GM18511 (cell line): Measurements from ENCODE around the gene KIRREL1.
A peak's percentile ranks its signal among the peaks of the same experiment; 100 is the strongest.

ENCODE experiments used
- ATAC-seq: cut with Tn5 transposase; IDR thresholded peaks from one replicate; pipeline ENCODE4 v1.9.1; 2021; ENCODE audit warnings: mild to moderate bottlenecking, moderate library complexity; ENCODE audit not compliant: unreplicated experiment

KIRREL1 gene

GRCh38 chr1:158067662-158068061 lies 74.2 kb downstream of the KIRREL1 start:
- ATAC-seq: no peak

DNA sequence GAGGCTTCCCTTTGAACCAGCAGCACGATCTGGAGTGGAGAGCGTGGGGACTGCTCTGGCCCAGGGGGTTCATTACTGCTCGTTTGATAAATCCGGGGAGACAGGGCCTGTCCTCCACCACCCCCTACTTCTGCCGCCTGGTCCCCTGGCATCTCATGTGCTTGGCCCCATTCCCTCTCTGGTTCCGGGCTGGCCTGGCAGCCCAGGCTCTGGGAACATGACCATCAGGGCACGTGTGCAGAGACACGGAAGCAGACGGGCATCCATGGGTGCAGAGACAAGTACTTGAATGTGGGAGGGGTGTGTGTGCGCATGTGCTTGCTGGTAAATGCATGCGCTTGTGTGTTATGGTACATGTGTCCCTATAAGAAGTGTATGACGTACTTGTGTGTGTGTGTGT lies 75.5 kb downstream of the KIRREL1 start:
- ATAC-seq: no peak

DNA sequence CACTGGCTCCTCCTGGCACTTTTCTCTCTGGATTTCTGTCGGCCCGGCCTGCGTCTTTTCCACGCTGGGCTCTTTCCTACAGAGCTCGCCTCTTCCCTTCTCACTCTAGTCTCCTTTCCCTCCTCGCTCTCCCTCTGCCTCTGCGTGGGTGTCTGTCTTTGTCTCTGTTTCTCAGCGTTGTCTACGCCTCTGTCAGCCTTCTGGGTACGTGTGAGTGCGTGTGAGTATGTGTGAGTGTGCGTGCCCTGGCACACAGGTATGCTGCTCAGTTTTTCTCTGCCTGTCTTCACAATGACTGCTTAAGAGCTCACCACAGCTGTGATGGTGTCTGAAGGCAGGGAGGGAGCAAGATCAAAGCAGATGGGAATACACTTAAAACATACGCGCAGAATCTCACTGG lies 77.7 kb downstream of the KIRREL1 start:
- no peak for ATAC-seq

DNA sequence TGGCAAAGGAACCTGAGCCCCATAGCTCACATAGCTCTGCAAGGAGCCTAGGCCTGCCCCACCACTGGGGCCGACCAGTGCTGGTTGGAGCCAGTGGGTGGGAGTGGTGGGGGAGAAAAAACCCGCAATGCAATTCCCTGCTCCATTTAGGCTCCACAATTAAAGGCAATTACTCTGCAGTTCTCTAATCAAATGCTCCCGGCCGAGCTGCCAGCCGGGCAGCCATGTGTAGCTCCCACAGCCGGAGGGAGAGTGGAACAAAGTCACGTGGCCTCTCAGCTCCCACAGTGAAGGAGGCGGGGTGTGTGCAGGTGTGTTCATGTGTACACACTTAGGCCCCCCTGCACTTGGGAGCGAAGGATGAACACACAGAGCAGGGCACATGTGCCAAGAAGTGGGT lies 81.6 kb downstream of the KIRREL1 start:
- no peak for ATAC-seq

- ATAC-seq: no peak
Observed at GRCh38 chr1:158076441-158076840, 83.0 kb downstream of the KIRREL1 start.

- ATAC-seq: no peak
Observed at GRCh38 chr1:158077411-158078256, 84.2 kb downstream of the KIRREL1 start.

DNA sequence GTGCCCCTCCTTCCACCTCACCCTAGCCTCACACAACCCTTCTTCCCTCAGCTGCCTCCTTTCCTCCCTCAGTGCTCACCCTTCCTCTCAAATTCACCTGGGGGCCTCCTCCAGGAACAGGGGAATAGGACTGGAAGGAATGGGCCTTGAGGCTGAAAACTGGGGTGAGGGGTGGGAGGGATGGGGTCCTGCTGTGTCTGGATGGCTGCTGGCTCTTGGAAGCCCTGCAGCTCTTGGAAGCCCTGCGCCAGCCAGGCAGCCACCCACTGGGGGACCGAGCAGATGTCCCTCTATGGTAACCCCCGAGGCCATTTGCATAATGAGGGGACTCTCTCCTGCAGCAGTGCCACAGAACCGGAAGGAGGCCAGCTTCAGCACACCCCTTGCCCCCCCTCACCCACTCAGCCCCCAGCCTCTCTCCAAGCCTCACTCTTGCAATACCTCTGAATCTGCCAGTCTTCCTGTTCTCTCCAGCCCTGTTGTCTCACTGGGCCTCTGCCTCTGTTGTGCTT lies 85.2 kb downstream of the KIRREL1 start:
- ATAC-seq: no peak

GRCh38 chr1:158080066-158080465 lies 86.6 kb downstream of the KIRREL1 start:
- no peak for ATAC-seq

DNA sequence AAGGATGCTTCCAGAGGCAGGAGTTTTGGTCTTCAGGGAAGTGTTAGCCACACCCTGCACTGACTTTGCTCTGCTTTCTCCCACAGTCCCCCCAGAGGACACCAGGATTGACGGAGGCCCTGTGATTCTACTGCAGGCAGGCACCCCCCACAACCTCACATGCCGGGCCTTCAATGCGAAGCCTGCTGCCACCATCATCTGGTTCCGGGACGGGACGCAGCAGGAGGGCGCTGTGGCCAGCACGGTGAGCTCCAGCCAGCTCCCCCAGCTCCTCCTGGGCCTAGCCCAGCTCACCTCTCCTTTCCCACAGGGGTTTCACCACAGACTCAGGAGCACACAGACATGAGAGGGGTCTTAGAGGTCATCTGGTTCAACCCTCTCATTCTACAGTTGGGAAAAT lies 90.9 kb downstream of the KIRREL1 start:
- no peak for ATAC-seq

- ATAC-seq: no peak
Observed at GRCh38 chr1:158084747-158085146, 91.3 kb downstream of the KIRREL1 start.

GRCh38 chr1:158087320-158087927 lies 94.0 kb downstream of the KIRREL1 start:
- ATAC-seq: peak; percentile 54

GRCh38 chr1:158089476-158089875 lies 96.0 kb downstream of the KIRREL1 start:
- ATAC-seq: no peak

GRCh38 chr1:158089925-158090637 lies 96.6 kb downstream of the KIRREL1 start:
- ATAC-seq: no peak

- no peak for ATAC-seq
Observed at GRCh38 chr1:158093376-158093775, 99.9 kb downstream of the KIRREL1 start.

- no peak for ATAC-seq
Observed at GRCh38 chr1:158094571-158094970, 101.1 kb downstream of the KIRREL1 start.

DNA sequence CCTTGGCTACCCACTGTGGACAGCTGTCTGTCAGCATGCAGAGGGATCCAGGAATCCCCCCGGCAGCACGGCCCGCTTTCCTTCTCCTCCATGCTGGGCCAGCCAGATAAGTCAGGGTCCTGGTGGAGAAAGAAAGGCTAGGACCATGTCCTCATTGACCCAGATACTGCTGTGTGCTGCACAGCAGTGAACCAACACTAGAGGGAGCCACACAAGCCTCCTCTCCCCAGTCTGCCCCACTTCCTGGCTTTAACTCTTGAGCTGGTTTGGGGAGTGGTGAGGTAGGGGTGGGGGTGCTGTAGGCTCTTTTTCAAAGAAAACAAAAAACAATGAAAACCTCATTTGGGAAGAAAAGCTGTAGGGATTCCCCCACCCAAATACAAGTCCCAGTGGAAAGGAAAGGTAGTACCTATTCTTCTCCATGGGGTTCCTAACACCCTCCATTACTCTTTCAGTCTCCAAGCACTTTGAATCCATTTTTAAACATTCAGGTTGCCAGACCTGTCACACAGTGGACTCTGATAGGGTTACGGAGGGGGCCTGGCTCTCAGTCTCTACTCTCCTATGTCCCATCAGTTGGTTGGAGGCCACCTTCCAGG lies 102.4 kb downstream of the KIRREL1 start:
- ATAC-seq: no peak

DNA sequence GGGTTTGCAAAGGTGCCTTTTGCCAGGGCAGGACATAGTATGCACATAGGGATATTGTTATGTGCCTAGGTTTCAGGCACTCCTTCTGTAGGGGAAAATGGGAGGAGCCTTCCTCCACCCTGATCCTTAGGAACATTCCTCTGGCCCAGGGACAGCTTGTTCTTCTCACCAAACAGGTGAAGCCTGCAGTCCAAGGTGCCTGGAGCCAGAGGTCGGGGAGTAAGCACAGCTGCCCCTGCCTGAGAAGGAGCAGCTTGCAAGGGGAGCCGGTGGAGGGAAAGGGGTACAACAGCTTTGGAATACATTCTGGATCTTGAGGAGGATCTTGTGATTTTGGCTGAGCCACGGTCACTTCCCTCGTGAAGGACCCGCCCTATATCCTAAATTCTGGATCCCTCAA lies 104.8 kb downstream of the KIRREL1 start:
- no peak for ATAC-seq

- no peak for ATAC-seq
Observed at GRCh38 chr1:158099185-158099584, 105.7 kb downstream of the KIRREL1 start.

- ATAC-seq: no peak
Observed at GRCh38 chr1:158100498-158100897, 107.1 kb downstream of the KIRREL1 start.

DNA sequence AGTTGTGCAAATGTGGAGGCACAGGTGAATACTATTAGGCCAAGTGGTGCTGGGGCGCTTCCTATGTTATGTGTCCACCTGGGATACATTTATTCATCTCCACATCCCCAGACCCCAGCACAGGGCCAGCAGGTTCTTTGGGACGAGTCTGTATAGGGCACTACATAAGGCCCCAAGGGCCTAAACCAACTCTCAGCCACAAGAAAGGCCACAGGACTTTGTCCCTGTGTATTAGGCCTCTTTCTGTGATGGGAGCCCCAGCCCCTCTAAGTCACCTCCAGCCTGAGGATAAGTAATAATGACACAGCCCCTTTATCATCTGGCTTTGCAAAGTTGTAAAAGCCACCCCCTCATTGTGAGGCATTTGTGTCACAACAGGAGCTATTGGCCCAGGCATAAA lies 108.0 kb downstream of the KIRREL1 start:
- no peak for ATAC-seq

DNA sequence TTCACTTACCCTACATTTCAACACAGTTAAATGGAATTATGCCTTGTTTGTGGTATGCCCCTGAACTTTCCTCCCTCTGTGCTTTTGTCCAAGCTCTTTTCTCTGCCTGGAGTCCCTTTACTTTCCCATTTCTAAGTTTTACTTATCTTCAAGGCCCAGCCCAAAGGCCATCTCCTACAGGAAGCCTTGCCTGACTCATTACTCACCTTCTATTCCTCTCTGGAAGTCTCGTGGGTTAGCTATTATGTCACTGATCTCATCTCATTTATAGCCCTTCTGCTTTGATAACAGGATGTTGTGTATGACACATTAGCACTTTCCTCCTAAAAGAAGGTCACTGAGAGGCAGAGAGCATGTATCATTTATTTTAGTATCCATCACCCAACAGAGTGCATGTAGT lies 108.5 kb downstream of the KIRREL1 start:
- ATAC-seq: no peak
